Adrenal gland (tissue), 12 donors: ENCODE data around the gene TBC1D10A. TPM values are rescaled to one million over a fixed set of nuclear protein-coding genes. Genes with fewer than 3 reads are reported as not detected.

Experiments
- DNase-seq, 7 donors: peaks; one replicate each; pipeline ENCODE4 v3.0.0-alpha.2; 2019 to 2020
- H3K27ac ChIP-seq, 5 donors: fragments of 200-600 bp; sonication (generic) in 4 of 5; 1 replicate in 3 of 5; 2 replicates in 2 of 5; pipeline versions ENCODE4 v1.5.1 to v1.8.0; 2016 to 2020; ENCODE audit warnings: mild to moderate bottlenecking in 1 of 5
- H3K27me3 ChIP-seq: fragments of 200-600 bp; 2 replicates; pipeline ENCODE4 v1.8.0; 2021
- H3K36me3 ChIP-seq, 2 donors: fragments of 200-600 bp; replicated peaks in 1 of 2; 1 replicate in 1 of 2; 2 replicates in 1 of 2; pipeline versions ENCODE4 v1.5.1 to v1.8.0; 2018 to 2022
- H3K4me1 ChIP-seq, 2 donors: fragments of 200-600 bp; replicated peaks in 1 of 2; 1 replicate in 1 of 2; 2 replicates in 1 of 2; pipeline versions ENCODE4 v1.5.1 to v1.8.0; 2018 to 2021
- H3K4me3 ChIP-seq, 4 donors: fragments of 200-600 bp; sonication (generic) in 3 of 4; one replicate each; pipeline ENCODE4 v1.5.1; 2016 to 2018
- H3K9me3 ChIP-seq, 3 donors: fragments of 200-600 bp; sonication (generic) in 1 of 3; replicated peaks in 1 of 3; 1 replicate in 2 of 3; 2 replicates in 1 of 3; pipeline versions ENCODE4 v1.5.1 to v1.8.0; 2016 to 2021
- POLR2A ChIP-seq, 2 donors: fragments of 450-650 bp; IDR thresholded peaks; one replicate each; pipeline ENCODE4 v1.6.1; 2017; ENCODE audit warnings: antibody characterized with exemption in 2 of 2, mild to moderate bottlenecking in 2 of 2, moderate library complexity in 1 of 2
- WGBS, 4 donors: extraction: QIAGEN DNeasy Blood & Tissue Kit in 2 of 4; methylation state at CpG; one replicate each; pipeline versions ENCODE4 v1.1.5 to v1.1.7; 2013 to 2017; 5-methylcytosine and 5-hydroxymethylcytosine counted together
- intact Hi-C, 2 donors: fragments of 100-400 bp; cut with DNase I; formaldehyde crosslinking; loops; one replicate each; pipeline versions ENCODE4 v1.14.1 to v1.15.0; 2022 to 2023
- polyA plus RNA-seq, 3 donors: library from polyadenylated mRNA; stranded (reverse); fragments of 200-250 nt in 2 of 3; fragments of 350-450 nt in 1 of 3; fragmentation: Illumina TruSeq in 1 of 3; extraction: RNeasy Lipid Tissue Mini Kit (QIAGEN cat#74804) in 1 of 3; gene quantifications; one replicate each; pipeline ENCODE4 v1.2.3, GENCODE V29; 2013 to 2014
- total RNA-seq, 9 donors: library from RNA; depleted of rRNA in 4 of 9; stranded (reverse); fragments of >200 nt in 4 of 9; fragments of 120-200 nt in 1 of 9; fragmentation: NEBNext Ultra II Directional in 1 of 9; extraction: Animal tissue kit (Norgen Biotek cat#: 25700) in 1 of 9; gene quantifications; one replicate each; pipeline versions ENCODE4 v1.1.0 to v1.2.4, GENCODE V29; 2013 to 2023
- TF ChIP-seq, protein P1 (sequence below), 6 experiments: fragments of 450-650 bp in 4 of 6; fragments of 200-600 bp in 2 of 6; sonication (generic) in 1 of 6; IDR thresholded peaks; 1 replicate in 5 of 6; 2 replicates in 1 of 6; pipeline versions ENCODE4 v1.5.1 to v1.8.0; 2016 to 2021; ENCODE audit warnings: antibody characterized with exemption in 6 of 6, mild to moderate bottlenecking in 2 of 6, moderate library complexity in 1 of 6
- donor health status: healthy with polysubstance abuse.
- donor health status: Bipolar disorder and iron deficiency.
- donor health status: DM: yes; HTN: yes; CAD: no.
- donor health status: DM: no; HTN: no; CAD: no.
- donor health status: DM: no; HTN: no; CAD: no.
- donor health status: DM: yes; HTN: yes; CAD: no.

The TBC1D10A gene
- total and polyA plus RNA-seq, 12 donors: 11.7 to 55.0 (median 29.6) TPM

GRCh38 chr22:30318799-30319419, 7.8 kb downstream of the TBC1D10A start:
- Histone ChIP-seq H3K4me3 (no peak overlapping the region), H3K4me1 (peaks cover 43 to 100% of the 10 kb centered on the region in 2 donors), H3K27ac (peak overlapping the region in 3 of 5 donors; percentile 7 to 86 (median 78)), H3K27me3 (no peaks in the 10 kb centered on the region), H3K36me3 (no peaks in the 10 kb centered on the region), H3K9me3 (no peaks in the 10 kb centered on the region)
- intact Hi-C loops: no loop called here
- TF ChIP-seq, protein P1, sequence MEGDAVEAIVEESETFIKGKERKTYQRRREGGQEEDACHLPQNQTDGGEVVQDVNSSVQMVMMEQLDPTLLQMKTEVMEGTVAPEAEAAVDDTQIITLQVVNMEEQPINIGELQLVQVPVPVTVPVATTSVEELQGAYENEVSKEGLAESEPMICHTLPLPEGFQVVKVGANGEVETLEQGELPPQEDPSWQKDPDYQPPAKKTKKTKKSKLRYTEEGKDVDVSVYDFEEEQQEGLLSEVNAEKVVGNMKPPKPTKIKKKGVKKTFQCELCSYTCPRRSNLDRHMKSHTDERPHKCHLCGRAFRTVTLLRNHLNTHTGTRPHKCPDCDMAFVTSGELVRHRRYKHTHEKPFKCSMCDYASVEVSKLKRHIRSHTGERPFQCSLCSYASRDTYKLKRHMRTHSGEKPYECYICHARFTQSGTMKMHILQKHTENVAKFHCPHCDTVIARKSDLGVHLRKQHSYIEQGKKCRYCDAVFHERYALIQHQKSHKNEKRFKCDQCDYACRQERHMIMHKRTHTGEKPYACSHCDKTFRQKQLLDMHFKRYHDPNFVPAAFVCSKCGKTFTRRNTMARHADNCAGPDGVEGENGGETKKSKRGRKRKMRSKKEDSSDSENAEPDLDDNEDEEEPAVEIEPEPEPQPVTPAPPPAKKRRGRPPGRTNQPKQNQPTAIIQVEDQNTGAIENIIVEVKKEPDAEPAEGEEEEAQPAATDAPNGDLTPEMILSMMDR (IDR thresholded peaks at IDR 0.05): peak in 1 of 6 experiments; percentile 8
- TF ChIP-seq POLR2A (IDR thresholded peaks at IDR 0.05): no peak
- peak in 1 of 7 donors; percentile 47 for DNase-seq
- 56 to 74% (median 66%) methylated on average over 7 of the region's 7 CpGs for WGBS, 4 donors

DNA sequence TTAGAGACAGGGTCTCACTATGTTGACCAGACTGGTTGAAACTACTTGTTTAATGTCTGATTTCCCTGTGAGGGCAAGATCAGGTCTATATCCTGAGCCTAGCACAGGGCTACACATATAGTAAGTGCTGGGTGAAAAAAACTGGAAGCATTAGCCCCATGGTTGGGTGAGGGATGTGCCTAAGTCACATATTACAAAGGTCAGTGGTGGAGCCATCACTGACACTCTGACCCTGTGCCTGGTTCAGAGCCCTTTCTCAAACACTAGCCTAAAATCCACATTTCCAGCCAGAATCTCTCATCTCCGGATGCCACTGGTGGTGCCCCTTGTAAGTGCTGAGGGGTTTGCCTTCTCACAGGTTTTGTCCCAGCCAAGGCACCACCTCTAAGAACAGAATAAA, 9.0 kb downstream of the TBC1D10A start:
- 83 to 100% (median 97%) methylated on average over 1 of the region's 1 CpG for WGBS, 4 donors
- Histone ChIP-seq H3K36me3 (no peaks in the 10 kb centered on the region), H3K4me1 (peaks cover 40 to 95% of the 10 kb centered on the region in 2 donors), H3K27me3 (no peaks in the 10 kb centered on the region), H3K27ac (peak overlapping the region; percentile 6 to 86 (median 53)), H3K4me3 (no peak overlapping the region), H3K9me3 (no peaks in the 10 kb centered on the region)
- no peak for DNase-seq
- intact Hi-C loops: no loop called here
- TF ChIP-seq, protein P1 (IDR thresholded peaks at IDR 0.05): no peak
- TF ChIP-seq POLR2A (IDR thresholded peaks at IDR 0.05): no peak

DNA sequence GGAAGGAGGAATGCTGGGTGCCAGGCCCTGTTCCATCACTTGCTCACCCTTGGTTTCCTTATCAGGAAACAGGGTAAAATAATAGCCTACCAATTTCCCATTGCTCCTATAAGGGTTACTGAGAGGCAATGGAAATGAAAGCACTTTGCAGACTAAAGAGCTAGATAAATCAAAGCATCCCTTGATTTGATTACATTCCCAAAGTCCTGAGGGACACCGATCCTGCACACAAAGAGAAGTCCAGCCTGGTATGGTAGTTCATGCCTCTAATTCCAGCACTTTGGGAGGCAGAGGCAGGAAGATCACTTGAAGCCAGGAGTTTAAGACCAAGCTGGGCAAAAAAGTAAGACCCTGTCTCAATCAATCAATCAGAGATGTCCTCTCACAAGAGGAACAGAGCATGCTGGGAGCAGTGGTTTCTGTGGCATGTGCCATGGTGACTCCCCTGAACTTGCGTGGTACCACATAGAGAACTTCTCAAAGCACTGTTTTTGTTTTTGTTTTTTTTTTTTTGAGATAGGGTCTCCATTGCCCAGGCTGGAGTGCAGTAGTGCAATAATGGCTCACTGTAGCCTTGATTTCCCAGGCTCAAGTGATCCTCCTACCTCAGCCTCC, 10.7 kb downstream of the TBC1D10A start:
- Histone ChIP-seq H3K27ac (peak overlapping the region in 4 of 5 donors; percentile 1 to 86 (median 66)), H3K4me3 (no peak overlapping the region), H3K4me1 (peaks cover 56 to 95% of the 10 kb centered on the region in 2 donors), H3K36me3 (no peaks in the 10 kb centered on the region), H3K27me3 (no peaks in the 10 kb centered on the region), H3K9me3 (no peaks in the 10 kb centered on the region)
- no peak for TF ChIP-seq POLR2A (IDR thresholded peaks at IDR 0.05)
- TF ChIP-seq, protein P1 (IDR thresholded peaks at IDR 0.05): no peak
- DNase-seq: no peak
- intact Hi-C loops: no loop called here
- 70 to 80% (median 73%) methylated on average over 2 of the region's 2 CpGs for WGBS, 4 donors

DNA sequence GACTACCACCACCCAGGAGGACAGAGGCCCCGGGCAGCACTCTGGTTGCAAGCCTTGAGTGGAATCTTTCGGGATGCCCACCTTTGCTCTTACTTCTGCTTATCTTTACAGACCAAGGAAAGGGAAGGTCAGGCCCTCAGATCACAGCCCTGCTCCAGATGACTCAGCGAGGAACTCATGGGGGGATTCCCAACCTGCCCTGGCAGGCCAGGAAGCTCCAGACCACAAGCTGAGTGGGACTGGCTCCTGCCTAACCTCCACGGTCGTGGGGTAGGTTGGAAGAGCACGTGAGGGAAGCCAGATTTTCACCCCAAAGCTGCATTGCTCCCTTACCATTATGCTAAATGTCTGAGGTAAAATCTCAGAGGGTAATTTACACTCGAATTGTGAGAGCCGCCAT, 11.8 kb downstream of the TBC1D10A start:
- TF ChIP-seq, protein P1 (IDR thresholded peaks at IDR 0.05): no peak
- no peak for TF ChIP-seq POLR2A (IDR thresholded peaks at IDR 0.05)
- no peaks in the 10 kb centered on the region for H3K36me3 ChIP-seq
- H3K27ac ChIP-seq: peak overlapping the region in 3 of 5 donors; percentile 8 to 86 (median 78)
- no peaks in the 10 kb centered on the region for H3K27me3 ChIP-seq
- 44 to 57% (median 50%) methylated on average over 7 to 8 of the region's 8 CpGs for WGBS, 4 donors
- peak in 2 of 7 donors; percentile 42 to 51 for DNase-seq
- H3K4me1 ChIP-seq: peaks cover 68 to 95% of the 10 kb centered on the region in 2 donors
- no peak overlapping the region for H3K4me3 ChIP-seq
- no peaks in the 10 kb centered on the region for H3K9me3 ChIP-seq
- intact Hi-C loops: no loop called here
